Stimulated activated CD4-positive, alpha-beta T cell treated with anti-CD3 and anti-CD28 coated beads, Interleukin-4, amount 100 ng/mL, for 1 hour (primary cell): ENCODE measurements around the gene ANAPC7.
"Not testable (repeated sequence)": the region's sequence is repeated elsewhere in the genome, so short reads cannot be mapped to it uniquely, and the experiment has no call there.

ENCODE experiments used
- DNase-seq: peaks from one replicate; pipeline ENCODE4 v3.0.0-alpha.2; 2020

Gene ANAPC7

DNA sequence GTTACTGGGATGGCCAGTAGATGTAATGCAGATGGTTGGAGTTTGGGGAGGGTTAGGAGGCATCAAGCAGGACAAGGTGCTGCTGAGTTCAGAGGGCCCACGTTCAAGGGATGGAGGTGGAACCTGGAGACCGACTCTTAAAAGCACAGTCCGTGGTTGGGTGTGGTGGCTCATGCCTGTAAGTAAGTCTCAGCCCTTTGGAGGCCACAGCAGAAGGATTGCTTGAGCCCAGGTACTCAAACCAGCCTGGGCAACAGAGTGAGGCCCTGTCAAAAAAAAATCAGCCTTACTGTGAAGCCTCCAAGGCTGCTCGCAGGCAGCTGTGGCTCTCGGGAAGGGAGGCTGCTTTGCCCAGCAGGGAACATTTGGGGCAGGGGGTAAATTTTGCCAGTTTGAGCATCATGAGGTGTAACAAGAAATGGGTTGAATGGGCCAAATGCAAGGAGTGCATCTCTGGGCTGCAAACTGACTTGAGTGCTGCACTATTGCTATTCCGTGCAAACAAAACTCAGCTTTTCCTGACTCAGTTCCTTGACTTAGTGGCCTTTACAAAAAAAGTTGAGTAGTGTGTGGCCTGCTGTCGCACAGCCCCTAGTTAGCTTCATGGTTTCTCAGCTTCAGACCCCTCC lies 55.0 kb downstream of the ANAPC7 start:
- DNase-seq = no peak

DNA sequence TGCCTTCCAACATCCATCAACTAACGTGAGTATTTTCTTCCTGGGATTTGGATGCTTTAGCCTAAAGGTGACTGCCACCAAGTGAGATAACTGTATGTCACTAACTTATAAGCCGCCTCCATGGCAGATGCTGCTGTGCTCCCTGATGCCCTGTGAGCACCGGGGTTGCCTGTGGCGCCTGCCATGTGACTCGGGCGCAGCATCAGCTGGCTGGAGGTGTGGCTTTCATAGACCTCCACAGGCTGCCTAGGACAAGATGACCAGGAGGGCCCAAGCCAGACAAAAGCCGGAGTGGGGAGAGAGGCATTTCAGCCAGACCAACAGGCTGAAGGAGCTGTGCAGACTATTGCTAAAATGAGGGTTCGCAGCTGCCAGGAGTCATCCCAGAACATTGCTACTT lies 55.7 kb downstream of the ANAPC7 start:
- DNase-seq = no peak

GRCh38 chr12:110345963-110346362 lies 57.5 kb downstream of the ANAPC7 start:
- DNase-seq = no peak

- DNase-seq = no peak
Measured at GRCh38 chr12:110345176-110345661, 58.3 kb downstream of the ANAPC7 start.

DNA sequence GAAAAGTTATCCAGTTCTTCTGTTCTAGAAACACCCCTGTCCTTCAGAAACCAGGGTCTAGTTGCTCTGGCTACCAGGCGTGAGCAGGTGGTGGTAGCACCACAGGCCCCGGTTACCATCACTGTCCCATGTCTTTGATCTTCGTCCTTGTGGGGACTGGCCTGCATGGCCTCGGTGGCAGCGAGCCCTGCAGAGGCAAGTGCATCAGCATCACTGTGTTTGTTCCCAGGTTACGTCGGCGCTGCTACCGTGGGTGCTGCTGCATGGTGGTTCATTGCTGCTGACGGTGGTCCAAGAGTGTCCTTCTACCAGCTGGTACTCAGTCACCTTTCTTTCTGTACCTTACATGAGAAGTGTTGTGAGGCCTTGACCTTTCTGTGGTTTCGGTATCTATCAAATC lies 58.9 kb downstream of the ANAPC7 start:
- DNase-seq = no peak

GRCh38 chr12:110343736-110344555 lies 59.6 kb downstream of the ANAPC7 start:
- no peak for DNase-seq

DNA sequence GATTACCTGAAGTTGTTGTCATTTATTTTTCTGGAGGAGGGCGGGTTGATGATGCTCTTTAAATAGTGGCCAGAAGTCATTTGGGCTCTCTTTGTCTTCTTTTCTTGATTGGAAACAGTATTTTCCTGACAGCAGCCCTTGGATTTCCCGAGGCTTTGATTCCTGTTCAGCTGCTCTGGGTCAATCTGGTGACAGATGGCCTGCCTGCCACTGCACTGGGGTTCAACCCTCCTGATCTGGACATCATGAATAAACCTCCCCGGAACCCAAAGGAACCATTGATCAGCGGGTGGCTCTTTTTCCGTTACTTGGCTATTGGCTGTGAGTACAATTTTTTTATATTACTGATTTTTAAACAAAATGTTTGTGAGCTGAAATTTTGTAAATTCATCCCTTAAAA lies 60.4 kb downstream of the ANAPC7 start:
- no peak for DNase-seq

DNA sequence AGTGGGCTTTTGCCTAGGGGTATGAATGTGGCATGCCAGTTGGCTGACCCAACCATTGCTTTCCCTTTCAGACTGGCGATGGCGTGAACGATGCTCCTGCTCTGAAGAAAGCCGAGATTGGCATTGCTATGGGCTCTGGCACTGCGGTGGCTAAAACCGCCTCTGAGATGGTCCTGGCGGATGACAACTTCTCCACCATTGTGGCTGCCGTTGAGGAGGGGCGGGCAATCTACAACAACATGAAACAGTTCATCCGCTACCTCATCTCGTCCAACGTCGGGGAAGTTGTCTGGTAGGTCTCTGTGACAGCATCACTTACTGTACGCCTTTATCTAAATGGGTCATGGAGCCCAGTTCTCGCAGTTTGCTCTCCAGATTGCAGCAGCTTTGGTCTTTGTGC lies 61.4 kb downstream of the ANAPC7 start:
- no peak for DNase-seq

- no peak for DNase-seq
Measured at GRCh38 chr12:110340706-110341105, 62.8 kb downstream of the ANAPC7 start.

- DNase-seq = not testable (repeated sequence)
Measured at GRCh38 chr12:110340261-110340660, 63.2 kb downstream of the ANAPC7 start.

GRCh38 chr12:110339184-110339952 lies 64.1 kb downstream of the ANAPC7 start:
- DNase-seq = no peak

- no peak for DNase-seq
Measured at GRCh38 chr12:110338754-110339153, 64.8 kb downstream of the ANAPC7 start.

DNA sequence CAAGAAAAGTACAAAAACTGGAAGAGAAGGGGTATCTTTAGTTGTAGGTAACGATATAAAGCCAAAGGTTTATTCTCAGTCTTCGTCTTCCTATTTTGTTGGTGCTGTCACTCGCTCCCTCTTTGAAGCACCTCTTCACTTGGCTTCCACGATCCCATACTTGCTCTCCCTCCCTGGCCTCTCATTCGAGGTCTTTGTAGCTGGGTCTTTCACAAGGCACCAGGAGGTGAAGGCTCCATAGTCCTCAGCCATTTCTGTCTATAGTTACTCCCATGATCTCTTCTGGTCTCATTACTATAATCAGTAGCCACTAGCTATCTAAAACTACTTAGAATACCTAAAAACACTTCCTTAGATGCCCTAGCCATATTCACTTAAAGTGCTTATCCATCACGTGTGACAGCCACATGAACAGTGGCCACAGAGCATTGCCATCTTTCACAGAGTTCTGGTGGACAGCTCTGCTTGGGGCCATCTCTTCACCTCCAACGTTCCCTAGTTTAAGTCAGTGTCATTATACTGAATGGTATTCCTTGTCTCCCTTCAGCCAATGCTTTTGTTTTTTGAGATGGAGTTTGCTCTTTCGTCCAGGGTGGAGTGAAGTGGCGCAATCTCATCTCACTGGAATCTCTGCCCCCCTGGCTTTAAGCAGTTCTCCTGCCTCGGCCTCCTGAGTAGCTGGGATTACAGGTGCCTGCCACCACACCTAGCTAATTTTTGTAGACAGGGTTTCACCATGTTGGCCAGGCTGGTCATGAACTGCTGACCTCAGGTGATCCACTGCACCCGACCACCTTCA lies 65.4 kb downstream of the ANAPC7 start:
- DNase-seq = no peak

- no peak for DNase-seq
Measured at GRCh38 chr12:110335481-110336045, 67.9 kb downstream of the ANAPC7 start.

GRCh38 chr12:110333201-110333600 lies 70.3 kb downstream of the ANAPC7 start:
- DNase-seq = no peak

DNA sequence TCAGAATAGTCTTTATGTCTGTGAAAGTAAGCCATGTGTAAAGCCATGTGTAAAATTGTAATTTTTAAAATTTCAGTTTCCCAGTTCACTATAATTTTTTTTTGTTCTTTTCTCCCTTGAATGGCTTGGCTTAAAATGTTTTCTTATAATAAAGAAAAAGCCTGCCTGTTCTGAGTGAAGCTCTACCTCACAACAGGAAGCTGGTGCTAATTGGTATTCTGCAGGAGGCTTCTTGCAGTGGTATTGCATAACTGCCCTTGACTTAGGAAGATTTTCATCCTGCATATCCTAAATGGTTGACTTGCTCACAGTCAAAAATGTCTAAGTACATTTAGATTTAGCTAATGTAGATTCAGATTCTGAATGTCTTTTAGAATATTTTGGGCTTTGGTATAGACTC lies 73.0 kb downstream of the ANAPC7 start:
- DNase-seq = no peak

- no peak for DNase-seq
Measured at GRCh38 chr12:110330124-110330523, 73.4 kb downstream of the ANAPC7 start.

DNA sequence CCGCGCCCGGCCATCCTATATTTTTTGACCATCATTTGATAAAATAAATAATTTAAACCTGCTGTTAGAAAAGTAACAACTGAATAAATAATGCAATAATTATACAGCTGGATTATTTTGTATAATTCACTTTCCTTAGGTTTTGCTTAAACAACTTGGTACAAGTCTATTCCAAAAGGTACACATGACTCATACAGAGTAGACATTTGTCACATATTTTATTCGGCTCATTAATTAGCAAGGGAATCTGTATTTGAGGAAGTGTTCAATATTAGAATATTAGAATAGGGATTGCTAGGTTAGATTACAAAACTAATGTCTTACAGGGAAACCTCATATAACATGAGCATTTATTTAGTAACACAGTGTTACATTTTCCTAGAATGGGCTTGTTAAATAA lies 73.8 kb downstream of the ANAPC7 start:
- DNase-seq = no peak
